GM21737 (cell line): ENCODE data around the gene SAMD10.

Experiments used
- ATAC-seq: cut with Tn5 transposase; IDR thresholded peaks from one replicate; pipeline ENCODE4 v1.9.1; 2021; ENCODE audit warnings: mild to moderate bottlenecking, moderate library complexity; ENCODE audit not compliant: unreplicated experiment

The SAMD10 gene

GRCh38 chr20:63957690-63958441 is 21.6 kb downstream of the SAMD10 start:
- no peak for ATAC-seq

DNA sequence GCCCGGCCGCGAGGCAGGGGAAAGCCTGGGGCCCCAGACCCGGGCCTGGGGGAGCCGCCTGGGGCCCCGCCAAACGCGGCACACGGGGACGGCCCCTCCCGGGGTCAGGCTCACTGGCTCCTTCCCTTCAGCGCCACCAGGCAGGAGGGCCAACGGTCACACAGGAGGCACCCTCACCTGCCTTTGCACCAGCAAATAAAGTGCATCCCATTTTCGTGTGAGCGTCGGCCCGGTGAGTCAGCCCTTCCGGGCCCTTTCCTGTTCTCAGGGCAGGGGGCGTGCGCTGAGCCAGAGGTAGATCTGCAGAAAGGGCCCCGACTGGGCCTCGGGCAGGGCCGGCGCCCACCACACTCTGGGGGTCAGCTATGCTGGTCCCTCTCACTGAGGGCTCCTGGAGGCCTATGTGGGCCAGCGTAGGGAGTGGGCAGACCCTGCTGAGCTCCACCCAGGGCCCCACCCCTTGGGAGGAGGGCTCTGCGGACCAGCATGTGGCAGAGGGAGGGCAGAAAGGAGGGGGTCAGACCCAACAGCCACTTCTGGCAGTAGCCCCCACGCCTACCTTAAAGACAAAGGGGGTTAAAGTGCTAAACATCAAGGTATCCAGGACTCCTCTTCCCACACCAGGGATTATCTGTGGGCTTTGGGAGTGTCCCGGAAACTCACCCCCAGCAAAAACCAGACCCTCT is 22.3 kb downstream of the SAMD10 start:
- peak; percentile 24 for ATAC-seq

DNA sequence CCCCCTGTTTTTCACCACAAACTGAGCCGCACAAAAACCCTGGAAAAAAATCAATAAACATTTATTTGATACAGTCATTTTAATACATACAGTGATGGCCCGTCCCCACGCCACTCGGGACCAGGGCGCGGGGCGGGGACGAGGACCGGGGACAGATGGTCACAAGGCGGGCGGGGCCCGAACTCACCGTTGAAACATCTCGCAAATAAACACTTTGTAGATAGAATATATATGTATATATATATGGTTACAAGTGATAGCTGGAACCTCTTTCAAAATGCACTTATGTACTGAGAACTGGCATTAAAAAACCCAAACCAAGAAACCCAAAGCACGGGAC is 22.8 kb downstream of the SAMD10 start:
- peak; percentile 5 for ATAC-seq

DNA sequence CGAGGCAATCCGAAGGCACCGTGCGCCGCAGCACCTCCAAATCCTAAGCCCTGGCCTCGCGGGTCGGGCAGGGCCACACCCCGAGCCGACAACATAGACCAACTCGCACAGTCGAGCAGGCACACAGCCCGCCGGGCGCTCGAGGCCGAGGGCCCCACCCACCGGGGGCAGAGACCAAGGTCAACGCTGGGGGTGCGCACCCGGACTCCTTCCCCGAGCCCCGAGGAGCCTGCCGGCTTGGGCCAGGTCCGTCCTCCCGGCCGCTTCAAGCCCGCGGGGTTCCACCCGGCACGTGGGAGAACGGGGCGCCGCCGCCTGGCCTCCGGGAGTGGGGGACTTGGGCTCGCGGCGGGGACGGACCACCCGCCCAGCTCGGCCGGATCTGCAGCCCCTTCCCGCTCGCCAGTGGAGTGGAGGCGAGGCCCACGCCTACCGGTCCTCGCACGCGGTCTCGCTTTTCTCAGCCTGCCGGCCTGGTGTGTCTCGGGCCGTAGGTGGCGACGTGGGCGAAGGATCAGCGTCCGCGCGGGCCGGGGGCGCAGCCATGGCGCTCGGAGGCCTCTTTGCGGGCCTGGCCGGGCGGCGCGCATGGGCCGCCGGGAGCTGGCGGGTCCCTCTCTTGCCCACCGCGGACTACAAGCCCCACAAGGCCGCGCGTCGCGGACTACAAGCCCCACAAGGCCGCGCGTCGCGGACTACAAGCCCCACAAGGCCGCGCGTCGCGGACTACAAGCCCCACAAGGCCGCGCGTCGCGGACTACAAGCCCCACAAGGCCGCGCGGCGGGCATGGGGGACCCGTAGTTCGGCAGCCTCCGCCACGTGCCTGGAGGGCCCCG is 23.4 kb downstream of the SAMD10 start, which contains the start of gene UCKL1:
Gene UCKL1 (minus strand): TSS at position 590 of the 837 bp plus-strand sequence. CDS start 44 bp downstream, at position 546.
- peak; percentile 53 for ATAC-seq

DNA sequence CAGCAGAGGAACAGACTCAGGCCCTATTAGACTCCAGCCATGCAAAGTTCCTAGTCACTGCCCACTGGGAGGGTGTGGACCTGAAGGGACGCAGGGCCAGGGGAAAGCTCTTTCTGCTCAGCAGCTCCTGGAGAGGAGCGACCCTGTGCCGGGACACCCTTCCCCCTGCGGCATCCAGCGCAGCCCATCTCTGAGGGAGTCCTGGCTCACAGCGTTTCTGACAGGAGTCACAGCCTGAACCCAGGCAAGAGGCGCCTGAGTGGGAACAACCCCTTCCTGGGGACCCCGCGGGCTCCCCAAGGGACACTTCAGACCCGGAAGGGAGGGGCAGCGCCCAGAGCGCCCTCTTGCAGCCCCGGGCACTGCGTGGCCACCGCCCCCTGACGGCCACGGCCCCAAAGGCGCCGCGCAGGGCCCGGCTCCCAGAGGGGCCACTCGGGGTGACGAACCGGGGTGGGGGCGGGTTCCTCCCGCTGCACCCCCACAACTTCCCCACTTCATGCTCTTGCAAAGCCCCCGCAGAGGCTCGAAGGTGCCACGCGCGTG is 24.1 kb downstream of the SAMD10 start:
- peak; percentile 23 for ATAC-seq

- no peak for ATAC-seq
These were observed 25.5 kb downstream of the SAMD10 start for GRCh38 chr20:63953764-63954429.

DNA sequence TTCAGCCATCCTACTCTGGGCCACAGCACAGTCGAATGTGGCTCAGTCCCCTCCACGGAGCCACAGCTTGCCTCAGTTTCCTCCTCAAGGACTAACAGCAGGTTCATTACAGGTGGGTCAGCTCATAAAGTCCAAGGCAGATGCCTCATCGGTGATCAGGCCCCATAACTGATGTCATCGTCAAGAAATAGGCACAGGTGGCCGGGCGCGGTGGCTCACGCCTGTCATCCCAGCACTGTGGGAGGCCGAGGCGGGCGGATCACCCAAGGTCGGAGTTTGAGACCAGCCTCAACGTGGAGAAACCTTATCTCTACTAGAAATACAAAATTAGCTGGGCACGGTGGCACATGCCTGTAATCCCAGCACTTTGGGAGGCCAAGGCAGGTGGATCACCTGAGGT is 26.7 kb downstream of the SAMD10 start:
- no peak for ATAC-seq

GRCh38 chr20:63952210-63952535 is 27.3 kb downstream of the SAMD10 start:
- ATAC-seq = no peak

DNA sequence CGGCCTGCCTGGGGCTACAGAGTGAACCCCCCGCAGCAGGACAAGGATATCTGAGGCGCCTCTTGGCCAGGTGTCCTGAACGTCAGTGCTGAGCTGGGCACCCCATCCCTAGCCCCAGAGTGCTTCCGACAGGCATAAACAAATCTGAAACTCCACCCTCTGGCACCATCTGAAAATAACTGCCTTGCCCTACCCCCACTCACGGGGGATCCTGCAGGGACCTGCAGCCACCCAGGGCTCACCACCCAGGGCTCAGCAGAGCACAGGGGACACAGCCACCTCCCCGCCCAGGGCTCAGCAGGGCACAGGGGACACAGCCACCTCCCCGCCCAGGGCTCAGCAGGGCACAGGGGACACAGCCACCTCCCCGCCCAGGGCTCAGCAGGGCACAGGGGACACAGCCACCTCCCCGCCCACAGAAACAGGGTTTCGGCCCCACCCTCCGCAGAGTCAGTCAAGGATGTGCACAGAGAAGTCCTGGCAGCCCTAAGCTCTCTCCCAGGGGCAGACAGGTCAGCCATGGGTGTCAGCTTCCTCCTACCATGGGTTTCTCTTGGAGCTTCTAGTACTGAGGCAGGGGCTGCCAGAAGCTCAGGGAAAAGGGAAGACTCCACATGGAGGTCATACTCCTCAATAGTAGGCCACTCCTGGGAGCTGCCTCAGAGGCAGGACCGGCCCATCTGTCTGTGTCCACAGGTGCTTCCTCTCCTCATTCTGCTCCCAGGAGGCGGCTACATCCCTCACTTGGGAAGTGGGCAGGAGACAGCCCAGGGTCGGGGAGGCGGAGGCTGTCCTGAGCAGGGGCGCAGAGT is 27.8 kb downstream of the SAMD10 start:
- ATAC-seq = no peak

DNA sequence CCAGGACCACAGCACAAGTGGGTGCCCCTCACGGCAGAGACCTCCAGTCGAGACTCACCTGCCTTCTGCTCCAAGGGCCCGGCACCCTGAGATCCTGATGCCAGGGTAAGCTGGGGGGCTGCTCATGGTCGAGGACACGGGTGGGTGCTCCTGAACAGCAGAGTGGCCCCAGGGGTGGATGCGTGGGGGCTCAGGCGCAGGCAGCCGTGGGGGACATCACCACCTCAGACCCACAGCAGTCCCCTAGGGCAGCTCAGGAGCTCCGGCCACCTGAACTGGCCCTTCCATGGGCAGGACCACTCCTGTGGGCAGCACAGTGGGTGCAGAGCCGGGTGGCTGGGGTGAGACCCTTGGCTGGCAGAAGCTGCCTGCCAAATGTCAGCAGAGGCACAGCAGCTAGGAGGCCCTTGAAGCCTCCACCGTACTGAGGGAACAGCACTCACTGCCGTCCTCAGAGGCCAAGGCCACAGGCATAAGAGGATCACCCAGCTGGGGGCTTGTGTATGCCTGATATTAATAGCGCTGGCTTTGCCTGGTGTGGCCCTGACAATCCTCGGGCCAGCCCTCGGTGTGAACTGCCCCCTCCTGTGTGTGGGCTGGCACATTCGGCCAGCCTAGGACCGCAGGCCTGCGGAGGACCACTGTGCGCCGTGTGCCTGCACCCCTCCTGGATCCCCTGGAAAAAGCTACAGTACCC is 28.6 kb downstream of the SAMD10 start:
- ATAC-seq = no peak

GRCh38 chr20:63947638-63948456 is 31.6 kb downstream of the SAMD10 start:
- no peak for ATAC-seq

- no peak for ATAC-seq
These were observed 32.3 kb downstream of the SAMD10 start for GRCh38 chr20:63946986-63947637.

DNA sequence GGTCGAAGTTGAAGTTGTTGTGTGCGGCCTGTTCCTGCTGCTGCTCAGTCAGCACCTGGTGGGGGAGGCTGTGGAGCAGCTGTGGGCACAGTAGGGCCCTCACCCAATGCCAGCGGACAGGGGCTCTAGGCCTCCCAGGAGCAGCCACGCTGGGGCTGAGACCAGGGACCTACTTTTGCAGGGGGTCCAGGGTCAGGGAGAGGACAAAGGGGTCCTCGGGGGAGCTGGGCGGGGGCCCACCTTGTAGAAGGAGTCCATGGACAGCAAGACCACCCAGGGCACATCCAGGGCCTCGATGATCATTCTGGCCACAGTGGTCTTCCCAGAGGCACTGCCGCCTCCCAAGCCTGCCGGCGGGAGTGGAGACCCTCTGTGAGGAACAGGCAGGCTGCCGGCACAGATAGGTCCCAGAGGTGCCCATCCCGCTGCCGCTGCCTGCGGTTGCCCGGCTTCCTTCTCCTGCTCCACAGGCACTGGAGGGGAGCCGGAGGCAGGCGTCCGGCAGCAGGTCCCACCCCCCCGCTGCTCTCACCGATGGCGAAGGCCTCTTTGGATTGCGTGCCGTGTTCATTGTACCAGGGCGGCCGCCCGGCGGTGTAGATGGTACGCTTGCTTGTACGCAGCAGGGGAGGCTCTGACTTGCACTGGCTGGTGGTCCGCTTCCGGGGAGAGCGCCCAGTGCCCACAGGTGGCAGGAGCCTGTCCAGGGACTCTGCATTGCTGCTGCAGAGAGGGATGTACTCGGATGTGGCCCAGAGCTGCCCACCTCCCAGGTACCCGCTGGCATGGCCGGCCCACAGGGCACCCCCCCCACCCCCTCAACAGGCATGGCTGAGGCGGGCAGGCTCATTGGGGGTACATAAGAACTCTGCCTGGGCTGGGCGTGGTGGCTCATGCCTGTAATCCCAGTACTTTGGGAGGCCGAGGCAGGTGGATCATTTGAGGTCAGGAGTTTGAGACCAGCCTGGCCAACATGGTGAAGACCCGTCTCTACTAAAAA is 33.2 kb downstream of the SAMD10 start:
- ATAC-seq = no peak

DNA sequence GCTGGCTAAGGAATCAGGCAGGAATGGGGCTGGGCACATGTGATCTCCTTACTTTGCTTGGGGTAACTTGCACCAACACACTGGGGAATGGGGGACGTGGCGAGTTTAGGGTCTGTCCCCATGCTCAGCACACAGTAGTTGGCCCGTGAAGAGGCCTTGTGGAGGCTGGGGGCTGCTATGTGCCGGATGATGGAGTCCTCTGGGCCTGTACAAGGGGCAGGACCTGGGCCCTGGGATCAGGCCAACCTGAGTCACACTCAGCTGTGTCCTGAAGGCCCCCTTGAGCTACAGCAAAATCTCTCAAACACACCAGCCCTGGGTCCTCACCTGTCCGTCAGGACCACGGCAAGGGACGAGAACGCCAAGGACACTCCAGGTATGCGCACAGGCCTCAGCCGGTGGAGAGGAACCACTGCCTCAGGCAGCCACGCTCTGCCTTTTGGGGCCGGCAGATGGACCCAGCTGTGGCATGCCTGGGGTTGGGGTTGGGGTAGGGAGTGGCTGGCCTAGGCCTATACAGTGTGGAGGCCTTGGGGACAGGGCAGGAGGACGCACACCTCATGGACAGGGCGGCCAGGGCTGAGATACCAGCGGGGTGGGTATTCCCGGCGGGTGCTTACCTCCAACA is 34.3 kb downstream of the SAMD10 start:
- ATAC-seq = no peak

DNA sequence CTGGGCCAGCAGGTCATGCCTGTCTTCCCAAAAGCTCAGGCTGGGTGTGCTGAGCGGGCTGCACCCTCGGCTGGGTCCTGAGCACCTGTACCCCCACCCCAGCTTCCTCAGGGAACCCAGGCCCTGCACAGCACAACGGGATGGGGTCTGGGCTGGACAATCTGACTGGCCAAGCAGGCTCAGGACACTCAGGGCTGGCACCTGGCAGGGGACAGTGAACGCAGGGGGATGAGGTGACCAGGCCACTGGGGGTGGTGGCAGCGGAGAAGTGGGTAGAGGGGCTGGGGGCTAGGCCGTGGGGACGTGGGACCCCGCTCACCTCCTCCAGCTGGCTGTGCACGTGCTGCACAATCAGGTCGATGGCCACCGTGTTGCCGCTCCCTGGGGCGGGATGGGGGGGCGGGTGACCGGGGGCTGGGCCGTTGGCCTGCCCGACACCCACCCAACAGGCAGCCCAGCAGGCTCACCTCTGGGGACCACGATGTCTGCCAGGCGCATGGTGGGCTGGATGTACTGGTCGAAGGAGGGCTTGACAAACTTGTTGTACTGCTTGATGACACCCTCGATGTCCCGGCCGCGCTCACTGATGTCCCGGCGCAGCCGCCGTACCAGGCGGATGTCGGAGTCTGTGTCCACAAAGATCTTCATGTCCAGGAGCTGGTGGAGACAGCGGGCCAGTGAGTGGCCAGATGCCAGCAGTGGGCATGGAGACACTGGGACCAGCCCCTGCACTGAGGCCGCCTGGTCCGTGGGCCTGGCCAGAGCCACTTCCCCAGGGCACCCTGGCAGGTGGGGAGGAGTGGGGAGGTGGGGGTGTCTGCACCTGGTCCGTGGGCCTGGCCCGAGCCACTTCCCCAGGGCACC is 35.1 kb downstream of the SAMD10 start:
- ATAC-seq = no peak

GRCh38 chr20:63943808-63944077 is 35.7 kb downstream of the SAMD10 start:
- ATAC-seq = no peak
